Activated T-cell treated with anti-CD3 and anti-CD28 coated beads, Interleukin-2, amount 50 U/mL, for 48 hours (primary cell): ENCODE results near the gene MDM4.
"Not testable (repeated sequence)": the region's sequence is repeated elsewhere in the genome, so short reads cannot be mapped to it uniquely, and the experiment has no call there.

Experiments used
- DNase-seq, 2 experiments: peaks; one replicate each; pipeline ENCODE4 v3.0.0-alpha.2; 2020

Gene MDM4

DNA sequence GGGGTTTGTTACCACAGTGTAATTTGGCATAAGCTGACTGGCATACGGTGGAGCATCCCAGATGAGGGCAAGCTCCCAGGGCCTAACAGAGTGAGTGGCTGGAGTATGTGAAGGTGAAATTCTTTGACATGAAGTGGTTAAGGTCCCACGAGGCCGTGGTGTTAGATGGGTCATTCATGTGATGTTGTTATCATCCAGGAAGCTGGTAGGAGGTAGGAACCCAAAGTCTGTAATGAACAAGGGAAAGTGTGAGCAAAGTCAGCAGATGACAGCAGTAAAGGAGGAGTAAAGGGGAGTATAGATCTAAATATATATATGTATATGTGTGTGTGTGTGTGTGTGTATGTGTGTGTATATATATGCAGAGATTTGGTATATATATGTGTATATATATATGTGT lies 47.6 kb downstream of the MDM4 start:
- DNase-seq, result no peak

GRCh38 chr1:204564835-204565234 lies 48.6 kb downstream of the MDM4 start:
- no peak for DNase-seq

GRCh38 chr1:204565617-204566582 lies 49.7 kb downstream of the MDM4 start:
- peak; percentile 57 to 63 for DNase-seq

GRCh38 chr1:204566583-204566955 lies 50.4 kb downstream of the MDM4 start:
- DNase-seq, result no peak

DNA sequence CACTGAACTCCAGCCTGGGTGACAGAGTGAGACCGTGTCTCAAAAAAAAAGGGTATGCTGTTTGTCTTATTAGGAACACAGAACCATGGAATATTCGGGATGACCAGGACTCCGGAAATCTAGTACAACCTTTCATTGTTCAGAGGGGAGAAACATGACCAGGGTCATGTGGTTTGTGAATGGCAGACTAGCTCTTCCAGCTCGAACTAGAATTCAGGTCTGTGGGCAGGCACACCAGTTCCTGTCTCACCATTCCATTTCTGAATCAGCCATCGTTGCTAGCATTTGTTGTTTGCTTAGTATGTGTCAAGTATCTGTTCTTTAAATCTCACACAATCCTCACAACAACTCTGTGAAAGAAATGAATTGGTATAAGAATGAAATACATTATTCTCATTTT lies 50.9 kb downstream of the MDM4 start:
- no peak for DNase-seq

DNA sequence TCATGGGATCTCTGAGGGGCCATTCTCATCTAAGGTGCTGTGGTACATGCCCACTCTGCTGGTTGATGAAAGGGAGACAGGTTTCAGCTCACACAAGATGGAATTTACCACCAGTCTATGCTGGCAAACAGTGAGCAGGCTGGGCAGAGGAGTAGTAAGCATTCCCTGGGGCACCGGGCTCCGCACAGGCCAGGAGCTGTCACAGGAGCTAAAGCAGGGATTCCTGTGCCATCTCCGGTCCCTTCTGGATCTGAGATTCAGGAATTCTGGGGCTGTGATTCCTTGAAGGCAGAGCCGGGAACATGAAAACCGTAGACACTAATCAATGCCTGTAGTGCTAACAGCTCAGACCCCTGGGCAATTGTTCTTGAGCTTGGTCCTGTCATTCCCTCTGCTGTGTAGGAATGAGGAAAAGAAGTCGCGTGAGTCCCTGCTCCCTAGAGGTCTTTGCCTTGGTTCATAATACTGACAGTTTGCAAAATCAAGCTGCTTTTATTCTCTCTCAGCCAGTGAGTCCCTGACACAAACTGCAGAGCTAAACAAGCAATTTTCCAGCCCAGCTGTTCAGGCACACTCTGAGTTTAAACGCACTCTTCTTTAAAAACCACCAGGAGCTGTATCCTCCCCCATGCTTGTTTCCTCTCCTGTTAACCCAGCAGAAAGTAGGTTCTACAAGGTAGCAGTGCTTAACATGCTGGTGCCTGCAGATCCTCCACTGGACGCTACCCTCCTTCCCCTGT lies 52.5 kb downstream of the MDM4 start:
- no peak for DNase-seq

- DNase-seq, result no peak
Observed at GRCh38 chr1:204569478-204569877, 53.3 kb downstream of the MDM4 start.

GRCh38 chr1:204570021-204570420 lies 53.8 kb downstream of the MDM4 start:
- not testable (repeated sequence) for DNase-seq

- no peak for DNase-seq
Observed at GRCh38 chr1:204571128-204571527, 54.9 kb downstream of the MDM4 start.

GRCh38 chr1:204571631-204572030 lies 55.4 kb downstream of the MDM4 start:
- no peak for DNase-seq

DNA sequence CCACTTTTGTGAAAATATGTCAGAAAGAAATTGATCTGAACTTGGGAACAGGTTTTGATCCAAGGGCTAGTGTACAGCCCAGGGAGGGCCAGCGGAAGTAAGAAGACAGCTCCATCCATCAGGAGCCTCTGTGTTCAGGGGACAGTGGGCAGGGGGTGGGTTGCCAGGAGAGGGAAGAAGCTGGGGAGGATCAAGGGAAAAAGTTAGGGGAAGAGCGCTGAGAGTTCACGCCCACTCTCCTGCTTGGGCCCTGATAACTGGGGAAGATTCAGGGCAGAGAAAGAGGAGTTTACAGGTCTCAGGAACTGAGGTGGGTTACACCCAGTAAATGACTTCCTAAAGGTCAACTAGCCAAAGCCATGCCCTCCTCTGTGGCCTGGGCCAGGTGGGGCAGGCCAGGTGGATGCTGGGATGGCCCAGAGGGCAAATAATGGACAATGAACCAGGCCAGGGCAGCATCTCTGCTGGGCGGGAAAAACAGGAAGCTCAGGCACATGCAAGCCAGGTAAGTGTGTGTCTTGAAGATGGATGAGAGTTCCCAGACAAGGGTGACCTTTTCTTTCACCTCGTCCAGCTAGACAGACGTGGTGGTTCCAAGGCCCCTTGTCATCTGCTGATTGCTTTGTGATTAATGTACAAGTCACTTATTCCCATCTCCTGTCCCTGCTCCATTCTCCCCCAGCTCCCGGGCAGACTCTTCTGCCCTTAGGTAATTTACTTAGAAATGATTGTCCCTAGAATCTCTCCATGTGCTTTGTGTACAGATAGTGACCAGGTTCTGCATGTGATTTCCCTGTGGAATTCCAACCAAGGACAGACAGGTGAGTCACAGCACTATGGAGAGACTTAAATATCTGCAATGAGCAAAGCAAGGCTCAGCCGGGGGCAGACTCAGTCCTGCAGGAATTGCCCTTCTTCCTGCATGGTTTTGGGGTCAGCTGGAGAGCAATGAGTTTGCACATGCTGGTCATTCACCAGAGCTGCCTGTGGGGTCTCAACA lies 57.0 kb downstream of the MDM4 start:
- no peak for DNase-seq

DNA sequence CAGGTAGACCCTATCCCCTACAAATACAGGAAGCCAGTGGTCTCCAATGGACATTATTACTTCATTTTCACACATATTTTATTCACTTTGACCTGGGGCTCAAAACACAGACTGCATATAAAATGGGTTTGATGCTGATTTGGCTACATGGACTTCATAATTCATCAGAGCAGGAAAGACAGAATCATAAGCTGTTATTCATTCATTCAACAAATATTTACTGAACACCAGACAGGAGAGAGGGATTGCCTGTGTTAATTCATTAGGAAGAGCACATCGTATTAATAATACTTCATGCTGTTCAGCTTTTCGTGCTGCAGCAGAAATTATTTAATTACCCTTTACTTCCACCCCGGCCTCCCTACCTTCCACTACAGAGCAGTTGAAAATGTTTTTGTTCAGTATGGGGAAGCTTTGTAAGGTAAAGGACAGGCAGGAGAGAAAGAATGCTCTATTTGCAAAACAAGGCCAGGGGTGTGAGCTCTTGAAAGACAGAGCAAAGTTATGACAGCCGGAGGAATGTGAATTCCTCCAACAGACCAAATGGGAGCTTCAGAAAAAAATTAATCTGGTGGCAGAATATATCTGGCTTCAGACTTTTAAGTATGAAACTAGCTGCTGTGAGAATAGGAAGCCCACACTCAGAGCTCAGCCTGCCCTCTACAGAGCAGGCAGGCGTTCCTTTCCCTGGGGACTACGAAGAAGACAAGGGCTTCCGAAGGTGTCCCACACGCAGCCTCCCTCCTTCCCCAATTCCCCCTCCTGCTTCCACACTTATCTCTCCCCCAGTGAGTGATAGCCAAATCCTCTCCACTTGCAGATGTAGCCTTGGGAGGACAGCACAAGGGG lies 58.0 kb downstream of the MDM4 start:
- no peak for DNase-seq

DNA sequence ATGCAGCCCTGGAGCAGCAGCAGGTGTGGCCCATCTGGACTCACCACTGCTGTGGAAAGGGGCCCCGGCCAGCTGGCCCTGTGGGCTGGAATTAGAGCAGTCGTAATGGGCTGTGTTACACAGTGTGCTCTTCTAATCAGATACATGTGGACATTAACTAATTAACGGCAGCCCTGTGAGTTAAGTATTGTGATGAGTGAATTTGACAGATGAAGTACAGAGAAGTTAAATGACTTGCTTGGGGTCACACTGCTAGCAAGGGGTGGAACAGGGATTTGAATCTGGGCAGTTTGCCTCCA lies 58.6 kb downstream of the MDM4 start:
- DNase-seq, result no peak

- DNase-seq, result no peak
Observed at GRCh38 chr1:204575221-204576190, 59.3 kb downstream of the MDM4 start.

DNA sequence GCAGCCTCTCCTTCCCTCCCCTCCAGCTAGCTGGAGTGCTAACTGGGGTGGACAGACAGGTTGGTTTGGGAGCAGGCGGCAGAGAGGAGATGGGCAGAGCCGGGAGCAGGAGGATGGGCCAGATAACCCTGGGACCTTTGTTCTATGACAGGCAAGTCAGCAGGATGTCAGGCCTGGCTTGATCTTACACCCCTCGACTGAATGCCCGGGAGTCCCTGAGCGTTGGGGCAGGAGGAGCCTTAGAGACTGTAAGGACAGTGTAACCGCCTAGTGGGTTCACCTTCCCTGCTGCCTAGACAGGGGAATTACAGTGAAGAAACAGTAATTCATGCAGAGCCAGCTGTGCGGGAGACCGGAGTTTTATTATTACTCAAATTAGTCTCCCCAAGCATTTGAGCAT lies 60.2 kb downstream of the MDM4 start:
- no peak for DNase-seq

DNA sequence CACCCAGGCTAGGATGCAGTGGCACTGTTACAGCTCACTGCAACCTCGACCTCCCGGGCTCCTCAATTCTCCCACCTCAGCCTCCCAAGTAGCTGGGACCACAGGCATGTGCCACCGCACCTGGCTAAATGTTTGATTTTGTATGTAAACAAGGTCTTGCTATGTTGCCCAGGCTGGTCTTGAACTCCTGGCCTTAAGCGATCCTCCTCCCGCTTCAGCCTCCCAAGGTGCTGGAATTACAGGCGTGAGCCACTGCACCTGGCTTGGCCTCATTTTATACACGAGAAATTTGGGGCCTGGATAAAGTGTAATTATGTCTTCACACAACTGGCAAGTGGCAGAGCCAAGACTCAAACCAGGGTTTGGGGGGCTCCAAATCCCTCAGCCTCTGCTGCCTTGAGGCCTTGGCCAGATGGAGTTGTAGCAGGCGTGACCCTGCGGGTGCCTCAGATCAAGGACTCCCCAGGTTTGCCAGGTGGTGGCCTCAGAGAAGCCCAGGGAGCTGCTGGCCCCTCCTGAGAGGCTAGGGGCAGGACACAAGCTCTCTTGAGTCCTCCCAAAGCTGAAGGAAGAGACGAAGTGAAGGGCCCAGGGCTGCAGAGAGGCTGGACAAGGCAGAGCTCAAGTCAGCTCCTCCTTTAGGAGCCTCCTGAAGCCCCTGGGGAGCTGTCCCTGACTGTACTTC lies 61.7 kb downstream of the MDM4 start:
- DNase-seq, result no peak

- peak; percentile 30 to 42 for DNase-seq
Observed at GRCh38 chr1:204578867-204579664, 62.9 kb downstream of the MDM4 start.

DNA sequence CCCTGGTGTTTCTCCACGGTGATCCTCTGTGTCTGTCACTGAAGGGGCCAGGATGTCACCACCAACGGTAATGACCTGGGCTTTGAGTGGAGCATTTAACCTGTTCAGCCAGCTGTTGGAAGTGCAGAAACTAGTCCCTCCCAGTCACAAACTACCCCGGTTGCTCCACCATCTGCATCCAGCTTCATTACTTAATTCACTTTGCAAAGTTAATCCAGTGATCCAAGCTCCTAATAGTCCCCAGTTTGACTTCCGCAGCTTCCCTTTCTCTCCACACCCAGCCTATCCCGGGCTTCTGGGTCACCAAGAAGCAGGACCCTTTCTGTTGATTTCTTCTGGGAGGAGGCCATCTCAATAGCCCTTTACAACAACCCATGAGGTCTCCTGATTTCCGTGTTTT lies 63.5 kb downstream of the MDM4 start:
- DNase-seq, result no peak

DNA sequence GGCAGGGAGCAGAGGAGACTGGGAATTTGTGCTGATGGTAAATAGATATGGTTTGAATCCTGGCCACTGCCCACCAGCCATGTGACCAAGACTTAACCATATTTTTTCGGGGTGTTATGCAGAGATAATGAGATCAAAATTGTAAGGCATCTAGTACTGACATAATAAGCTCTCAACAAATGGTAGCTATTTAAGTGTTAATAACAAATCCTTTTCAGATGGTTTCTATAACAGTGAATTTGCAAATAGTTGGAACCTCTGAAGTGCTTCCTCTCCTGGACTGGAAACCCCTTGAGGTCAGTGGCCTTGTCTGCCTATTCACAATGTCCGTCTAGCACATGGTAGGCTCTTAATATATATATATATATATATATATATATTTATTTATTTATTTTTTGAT lies 64.7 kb downstream of the MDM4 start:
- no peak for DNase-seq
